Measurements from ENCODE around the gene UBAC1.

The UBAC1 gene

DNA sequence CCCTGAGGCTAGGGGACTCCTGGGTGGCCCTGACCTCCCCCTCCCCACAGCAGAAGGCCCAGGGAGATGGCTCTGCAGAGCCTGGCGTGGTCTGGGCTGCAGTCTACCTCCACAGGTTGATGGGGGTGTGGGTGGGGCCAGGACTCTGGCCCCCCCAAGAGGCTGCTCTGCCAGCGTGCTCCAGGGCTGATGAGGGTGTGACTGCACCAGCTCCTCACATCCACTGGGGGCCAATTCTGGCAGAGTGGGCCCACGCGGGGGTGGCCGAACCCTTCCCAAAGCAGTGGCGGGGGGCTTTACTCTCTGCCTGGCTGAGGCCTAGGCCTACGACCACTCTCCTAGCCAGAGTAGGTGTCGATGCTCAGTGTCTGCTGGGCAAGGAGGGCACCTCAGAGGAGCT is 28.0 kb upstream of the UBAC1 start:
- Mint-ChIP-seq H3K27ac (no peak overlapping the region), H3K27me3 (ENCODE audit: low read depth, poor library complexity) (peaks cover 7% of the 10 kb centered on the region), H3K36me3 (ENCODE audit: low read depth) (no peaks in the 10 kb centered on the region), H3K4me1 (peaks cover 57% of the 10 kb centered on the region), H3K4me3 (no peak overlapping the region), H3K9me3 (no peaks in the 10 kb centered on the region)
- no peak for TF ChIP-seq CTCF (IDR thresholded peaks at IDR 0.05)
- DNase-seq, result no peak

- Mint-ChIP-seq H3K36me3 (ENCODE audit: low read depth) (no peaks in the 10 kb centered on the region), H3K27ac (no peak overlapping the region), H3K9me3 (no peaks in the 10 kb centered on the region), H3K4me3 (no peak overlapping the region), H3K27me3 (ENCODE audit: low read depth, poor library complexity) (peaks cover 10% of the 10 kb centered on the region), H3K4me1 (peaks cover 56% of the 10 kb centered on the region)
- TF ChIP-seq CTCF (IDR thresholded peaks at IDR 0.05), result no peak
- DNase-seq, result no peak
Measured at GRCh38 chr9:135988493-135988892, 27.3 kb upstream of the UBAC1 start.

- no peaks in the 10 kb centered on the region for H3K9me3 Mint-ChIP-seq
- no peaks in the 10 kb centered on the region for H3K36me3 Mint-ChIP-seq (ENCODE audit: low read depth)
- TF ChIP-seq CTCF (IDR thresholded peaks at IDR 0.05), result no peak
- H3K27me3 Mint-ChIP-seq (ENCODE audit: low read depth, poor library complexity), result peaks cover 11% of the 10 kb centered on the region
- no peak overlapping the region for H3K4me3 Mint-ChIP-seq
- peaks cover 53% of the 10 kb centered on the region for H3K4me1 Mint-ChIP-seq
- DNase-seq, result no peak
- no peak overlapping the region for H3K27ac Mint-ChIP-seq
Measured at GRCh38 chr9:135987838-135988404, 26.7 kb upstream of the UBAC1 start.

- no peak for DNase-seq
- TF ChIP-seq CTCF (IDR thresholded peaks at IDR 0.05), result no peak
- Mint-ChIP-seq H3K4me3 (no peak overlapping the region), H3K27ac (no peak overlapping the region), H3K27me3 (ENCODE audit: low read depth, poor library complexity) (peaks cover 11% of the 10 kb centered on the region), H3K36me3 (ENCODE audit: low read depth) (no peaks in the 10 kb centered on the region), H3K9me3 (no peaks in the 10 kb centered on the region), H3K4me1 (peaks cover 47% of the 10 kb centered on the region)
Measured at GRCh38 chr9:135986605-135987004, 25.4 kb upstream of the UBAC1 start.

- no peaks in the 10 kb centered on the region for H3K9me3 Mint-ChIP-seq
- H3K27me3 Mint-ChIP-seq (ENCODE audit: low read depth, poor library complexity), result peaks cover 11% of the 10 kb centered on the region
- H3K36me3 Mint-ChIP-seq (ENCODE audit: low read depth), result no peaks in the 10 kb centered on the region
- no peak for DNase-seq
- TF ChIP-seq CTCF (IDR thresholded peaks at IDR 0.05), result no peak
- H3K4me3 Mint-ChIP-seq, result no peak overlapping the region
- H3K27ac Mint-ChIP-seq, result no peak overlapping the region
- H3K4me1 Mint-ChIP-seq, result peaks cover 40% of the 10 kb centered on the region
Measured at GRCh38 chr9:135985889-135986288, 24.7 kb upstream of the UBAC1 start.

GRCh38 chr9:135985459-135985774 is 24.2 kb upstream of the UBAC1 start:
- Mint-ChIP-seq H3K27ac (no peak overlapping the region), H3K27me3 (ENCODE audit: low read depth, poor library complexity) (peaks cover 11% of the 10 kb centered on the region), H3K9me3 (no peaks in the 10 kb centered on the region), H3K36me3 (ENCODE audit: low read depth) (no peaks in the 10 kb centered on the region), H3K4me3 (no peak overlapping the region), H3K4me1 (peaks cover 36% of the 10 kb centered on the region)
- TF ChIP-seq CTCF (IDR thresholded peaks at IDR 0.05), result no peak
- DNase-seq, result no peak

All from nephron progenitor cell (in vitro differentiated cells).